Stomach (tissue), 4 donors: ENCODE results near the gene PYGM.

Experiments
- EP300 ChIP-seq: sonication (generic); formaldehyde crosslinking; IDR thresholded peaks from one replicate; pipeline ENCODE4 v1.6.1; 2017; ENCODE audit warnings: antibody characterized with exemption
- POLR2A ChIP-seq, 4 donors: fragments of 450-650 bp; IDR thresholded peaks; one replicate each; pipeline ENCODE4 v1.6.1; 2016; ENCODE audit warnings: antibody characterized with exemption in 4 of 4, control low read depth in 2 of 4, mild to moderate bottlenecking in 1 of 4, moderate library complexity in 1 of 4
- TF ChIP-seq, protein P1 (sequence below), 7 experiments: fragments of 450-650 bp in 4 of 7; fragments of 200-600 bp in 3 of 7; sonication (generic) in 3 of 7; IDR thresholded peaks; one replicate each; pipeline ENCODE4 v1.5.1; 2016 to 2019; ENCODE audit warnings: antibody characterized with exemption in 7 of 7, control low read depth in 2 of 7, mild to moderate bottlenecking in 1 of 7

DNA sequence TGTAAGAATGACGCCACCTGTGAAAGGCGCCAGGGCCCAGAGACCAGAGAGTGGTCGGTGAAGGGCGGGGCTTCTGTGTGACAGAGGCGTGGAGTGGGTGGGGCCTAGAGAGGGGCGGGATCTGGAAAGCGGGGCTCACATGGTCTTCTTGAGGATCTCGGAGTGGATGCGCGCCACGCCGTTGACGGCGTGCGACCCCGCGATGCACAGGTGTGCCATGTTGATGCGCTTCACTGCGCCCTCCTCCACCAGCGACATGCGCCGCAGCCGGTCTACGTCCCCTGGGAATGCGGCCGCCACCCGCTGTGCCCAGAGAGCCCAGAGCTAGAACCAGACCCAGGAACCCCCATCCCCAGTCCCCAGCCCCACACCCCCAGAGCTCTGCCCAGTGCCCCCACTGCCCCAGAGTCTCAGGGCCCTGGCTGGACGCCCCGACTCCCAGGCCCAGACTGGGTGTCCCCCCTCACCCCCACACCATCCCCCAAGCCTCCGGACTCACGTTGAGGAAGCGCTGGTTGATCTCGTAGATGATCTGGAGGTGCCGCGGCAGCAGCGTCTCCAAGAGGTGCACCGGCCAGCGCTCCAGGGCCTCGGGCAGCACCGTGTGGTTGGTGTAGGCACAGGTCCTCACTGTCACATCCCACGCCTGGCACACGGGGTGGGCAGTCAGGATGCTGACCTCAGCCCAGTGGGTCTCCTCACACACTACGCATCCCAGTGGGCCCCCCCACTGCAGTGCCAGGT is 6.2 kb downstream of the PYGM start:
- TF ChIP-seq, protein P1, sequence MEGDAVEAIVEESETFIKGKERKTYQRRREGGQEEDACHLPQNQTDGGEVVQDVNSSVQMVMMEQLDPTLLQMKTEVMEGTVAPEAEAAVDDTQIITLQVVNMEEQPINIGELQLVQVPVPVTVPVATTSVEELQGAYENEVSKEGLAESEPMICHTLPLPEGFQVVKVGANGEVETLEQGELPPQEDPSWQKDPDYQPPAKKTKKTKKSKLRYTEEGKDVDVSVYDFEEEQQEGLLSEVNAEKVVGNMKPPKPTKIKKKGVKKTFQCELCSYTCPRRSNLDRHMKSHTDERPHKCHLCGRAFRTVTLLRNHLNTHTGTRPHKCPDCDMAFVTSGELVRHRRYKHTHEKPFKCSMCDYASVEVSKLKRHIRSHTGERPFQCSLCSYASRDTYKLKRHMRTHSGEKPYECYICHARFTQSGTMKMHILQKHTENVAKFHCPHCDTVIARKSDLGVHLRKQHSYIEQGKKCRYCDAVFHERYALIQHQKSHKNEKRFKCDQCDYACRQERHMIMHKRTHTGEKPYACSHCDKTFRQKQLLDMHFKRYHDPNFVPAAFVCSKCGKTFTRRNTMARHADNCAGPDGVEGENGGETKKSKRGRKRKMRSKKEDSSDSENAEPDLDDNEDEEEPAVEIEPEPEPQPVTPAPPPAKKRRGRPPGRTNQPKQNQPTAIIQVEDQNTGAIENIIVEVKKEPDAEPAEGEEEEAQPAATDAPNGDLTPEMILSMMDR (IDR thresholded peaks at IDR 0.05) = no peak
- TF ChIP-seq POLR2A (IDR thresholded peaks at IDR 0.05) (no peak), EP300 (no peak)
